Measurements from ENCODE around the gene CCDC30. TPM values are rescaled to one million over a fixed set of nuclear protein-coding genes. Genes with fewer than 3 reads are reported as not detected.
"Not testable (repeated sequence)": the region's sequence is repeated elsewhere in the genome, so short reads cannot be mapped to it uniquely, and the experiment has no call there.

CCDC30 gene
- total and polyA plus RNA-seq, 10 of the 15 experiments (the other 5 are each of a cell fraction or from before 2014, with no cell fraction given) = 0.46 to 1.8 (median 1.0) TPM

DNA sequence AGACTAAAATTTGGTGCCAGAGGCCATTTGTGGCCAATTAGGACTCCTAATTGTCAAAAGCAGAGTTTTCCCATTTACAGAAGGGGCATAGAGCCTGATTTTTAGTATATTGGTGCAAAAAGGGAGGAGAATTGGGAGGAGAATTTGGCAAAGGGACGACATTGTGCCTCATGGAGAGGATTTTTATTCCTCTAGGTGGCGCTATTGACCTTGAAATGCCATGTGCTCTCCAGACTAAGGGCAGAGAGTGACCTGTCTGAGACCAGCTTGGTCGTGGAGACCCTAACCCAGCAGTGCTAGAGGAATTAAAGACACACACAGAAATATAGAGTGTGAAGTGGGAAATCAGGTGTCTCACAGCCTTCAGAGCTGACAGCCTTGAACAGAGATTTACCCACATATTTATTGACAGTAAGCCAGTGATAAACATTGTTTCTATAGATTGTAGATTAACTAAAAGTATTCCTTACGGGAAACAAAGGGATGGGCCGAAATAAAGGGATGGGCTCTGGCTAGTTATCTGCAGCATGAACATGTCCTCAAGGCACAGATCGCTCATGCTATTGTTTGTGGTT, 48.6 kb downstream of the CCDC30 start:
- CTCF ChIA-PET; H3K9ac ChIP-seq (ENCODE audit: control insufficient read depth, insufficient read depth, low read length); BruUV-seq (replicated peaks); SMC1A ChIA-PET (ENCODE audit: uncharacterized antibody, unreplicated experiment); FAIRE-seq; H3K4me3 ChIP-seq; H4K20me1 ChIP-seq (ENCODE audit: control insufficient read depth, insufficient read depth); H3K27me3 ChIP-seq (replicated peaks in 1 of 2; ENCODE audit: control insufficient read depth in 2 of 2, insufficient read depth in 2 of 2, low read length in 1 of 2); in situ Hi-C loops (cut with MboI); H2AFZ ChIP-seq (ENCODE audit: control insufficient read depth, low read depth, low read length); H3K4me2 ChIP-seq (ENCODE audit: control insufficient read depth, insufficient read depth); ATAC-seq; H3K79me2 ChIP-seq (ENCODE audit: control insufficient read depth, insufficient read depth, low read length); H3K4me1 ChIP-seq (ENCODE audit: control insufficient read depth, insufficient read depth, low read length); DNase-seq (ENCODE audit: low read depth, low spot score); RAD21 ChIA-PET (ENCODE audit: unreplicated experiment); H3K9me3 ChIP-seq (replicated peaks; ENCODE audit: control insufficient read depth, insufficient read depth, low read length); POLR2A ChIA-PET; H3K36me3 ChIP-seq (ENCODE audit: control insufficient read depth in 2 of 2, insufficient read depth in 2 of 2, low read length in 1 of 2); intact Hi-C loops (cut with micrococcal nuclease; ENCODE audit: unreplicated experiment); H3K27ac ChIP-seq (ENCODE audit: control insufficient read depth, insufficient read depth): not testable (repeated sequence)
- WGBS (ENCODE audit: insufficient coverage, insufficient replicate concordance, low lambda C conversion rate, missing lambda C conversion rate) = 47% methylated on average over 6 of the region's 6 CpGs
- TF ChIP-seq RAD21 (IDR thresholded peaks at IDR 0.05; ENCODE audit: insufficient read depth, low read depth, low read length) = peak; percentile 19; the same call in 1 of the 2 replicates
- TF ChIP-seq, protein P1, sequence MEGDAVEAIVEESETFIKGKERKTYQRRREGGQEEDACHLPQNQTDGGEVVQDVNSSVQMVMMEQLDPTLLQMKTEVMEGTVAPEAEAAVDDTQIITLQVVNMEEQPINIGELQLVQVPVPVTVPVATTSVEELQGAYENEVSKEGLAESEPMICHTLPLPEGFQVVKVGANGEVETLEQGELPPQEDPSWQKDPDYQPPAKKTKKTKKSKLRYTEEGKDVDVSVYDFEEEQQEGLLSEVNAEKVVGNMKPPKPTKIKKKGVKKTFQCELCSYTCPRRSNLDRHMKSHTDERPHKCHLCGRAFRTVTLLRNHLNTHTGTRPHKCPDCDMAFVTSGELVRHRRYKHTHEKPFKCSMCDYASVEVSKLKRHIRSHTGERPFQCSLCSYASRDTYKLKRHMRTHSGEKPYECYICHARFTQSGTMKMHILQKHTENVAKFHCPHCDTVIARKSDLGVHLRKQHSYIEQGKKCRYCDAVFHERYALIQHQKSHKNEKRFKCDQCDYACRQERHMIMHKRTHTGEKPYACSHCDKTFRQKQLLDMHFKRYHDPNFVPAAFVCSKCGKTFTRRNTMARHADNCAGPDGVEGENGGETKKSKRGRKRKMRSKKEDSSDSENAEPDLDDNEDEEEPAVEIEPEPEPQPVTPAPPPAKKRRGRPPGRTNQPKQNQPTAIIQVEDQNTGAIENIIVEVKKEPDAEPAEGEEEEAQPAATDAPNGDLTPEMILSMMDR (IDR thresholded peaks at IDR 0.05 in 2 of 3, conservative IDR thresholded peaks at IDR 0.05 in 1 of 3; ENCODE audit: control insufficient read depth in 2 of 3, extremely low read depth in 1 of 3, insufficient read depth in 1 of 3, low read depth in 3 of 3, low read length in 3 of 3) = peak in 2 of 3 experiments; percentile 2 to 18; a peak in 1 of 6 replicates

DNA sequence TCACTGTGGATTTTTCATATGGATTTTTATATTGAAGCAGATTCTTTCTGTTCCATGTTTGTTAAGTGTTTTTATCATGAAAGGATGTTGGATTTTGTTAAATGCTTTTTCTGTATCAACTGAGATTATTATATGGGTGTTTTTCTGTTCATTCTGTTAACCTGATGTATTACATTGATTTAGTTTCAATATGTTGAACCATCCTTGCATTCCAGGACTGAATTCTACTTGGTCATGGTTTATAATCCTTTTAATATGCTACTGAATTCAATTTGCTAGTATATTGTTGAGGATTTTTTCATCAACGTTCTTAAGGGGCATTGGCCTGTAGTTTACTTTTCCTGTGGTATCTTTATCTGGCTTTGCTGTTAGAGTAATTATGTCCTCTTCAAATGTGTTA, 55.8 kb downstream of the CCDC30 start:
- BruUV-seq (replicated peaks) = no TSS peak
- Histone ChIP-seq H3K9ac (ENCODE audit: control insufficient read depth, insufficient read depth, low read length) (no peak overlapping the region), H3K79me2 (ENCODE audit: control insufficient read depth, insufficient read depth, low read length) (no peaks in the 10 kb centered on the region), H3K27ac (ENCODE audit: control insufficient read depth, insufficient read depth) (no peak overlapping the region), H4K20me1 (ENCODE audit: control insufficient read depth, insufficient read depth) (no peaks in the 10 kb centered on the region), H3K9me3 (replicated peaks; ENCODE audit: control insufficient read depth, insufficient read depth, low read length) (peaks cover 2% of the 10 kb centered on the region; the same call in 1 of the 3 replicates), H3K36me3 (ENCODE audit: control insufficient read depth in 2 of 2, insufficient read depth in 2 of 2, low read length in 1 of 2) (no peaks in the 10 kb centered on the region), H3K4me3 (no peak overlapping the region), H3K4me2 (ENCODE audit: control insufficient read depth, insufficient read depth) (no peak overlapping the region), H3K27me3 (replicated peaks in 1 of 2; ENCODE audit: control insufficient read depth in 2 of 2, insufficient read depth in 2 of 2, low read length in 1 of 2) (no peaks in the 10 kb centered on the region), H3K4me1 (ENCODE audit: control insufficient read depth, insufficient read depth, low read length) (no peaks in the 10 kb centered on the region), H2AFZ (ENCODE audit: control insufficient read depth, low read depth, low read length) (no peak overlapping the region)
- TF ChIP-seq SUPT20H (IDR thresholded peaks at IDR 0.05; ENCODE audit: borderline replicate concordance, control insufficient read depth, low read depth, low read length) = no peak
- WGBS (ENCODE audit: insufficient coverage, insufficient replicate concordance, low lambda C conversion rate, missing lambda C conversion rate) = 35% methylated on average over 1 of the region's 1 CpG
- ATAC-seq = no peak
- DNase-seq (ENCODE audit: low read depth, low spot score) = no peak
- intact Hi-C loops (cut with micrococcal nuclease; ENCODE audit: unreplicated experiment) (no loop called here), in situ Hi-C loops (cut with MboI) (no loop called here)
- POLR2A ChIA-PET = no interaction called here
- CTCF ChIA-PET = no interaction called here
- FAIRE-seq = no peak
- SMC1A ChIA-PET (ENCODE audit: uncharacterized antibody, unreplicated experiment) = no interaction called here
- RAD21 ChIA-PET (ENCODE audit: unreplicated experiment) = no interaction called here

Measured in GM12878 (cell line).